HPDE6-E6E7 (cell line): ENCODE measurements around the gene DAND5.

Experiments
- DNase-seq: peaks from one replicate; pipeline ENCODE4 v3.0.0; 2011; ENCODE audit warnings: missing footprints; ENCODE audit errors: extremely low spot score

Gene DAND5, protein sequence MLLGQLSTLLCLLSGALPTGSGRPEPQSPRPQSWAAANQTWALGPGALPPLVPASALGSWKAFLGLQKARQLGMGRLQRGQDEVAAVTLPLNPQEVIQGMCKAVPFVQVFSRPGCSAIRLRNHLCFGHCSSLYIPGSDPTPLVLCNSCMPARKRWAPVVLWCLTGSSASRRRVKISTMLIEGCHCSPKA

DNA sequence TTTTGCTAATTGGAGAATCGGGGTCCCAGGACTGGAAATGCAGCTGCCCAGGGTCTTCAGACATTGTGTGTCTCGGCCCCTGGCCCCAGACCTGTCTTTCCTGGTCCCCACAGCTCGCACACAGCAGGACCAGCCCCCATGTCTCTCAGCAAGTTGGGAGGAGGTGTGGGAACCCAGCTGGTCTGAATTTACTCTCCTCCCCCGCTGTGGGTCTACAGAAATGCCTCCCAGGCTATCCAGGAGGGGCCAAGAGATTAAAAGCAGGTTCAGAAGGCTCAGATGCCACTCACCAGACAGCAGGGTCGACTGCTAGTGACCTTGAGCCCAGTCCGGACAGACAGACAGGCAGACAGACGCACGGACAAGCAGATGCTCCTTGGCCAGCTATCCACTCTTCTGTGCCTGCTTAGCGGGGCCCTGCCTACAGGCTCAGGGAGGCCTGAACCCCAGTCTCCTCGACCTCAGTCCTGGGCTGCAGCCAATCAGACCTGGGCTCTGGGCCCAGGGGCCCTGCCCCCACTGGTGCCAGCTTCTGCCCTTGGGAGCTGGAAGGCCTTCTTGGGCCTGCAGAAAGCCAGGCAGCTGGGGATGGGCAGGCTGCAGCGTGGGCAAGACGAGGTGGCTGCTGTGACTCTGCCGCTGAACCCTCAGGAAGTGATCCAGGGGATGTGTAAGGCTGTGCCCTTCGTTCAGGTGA, at the start of gene DAND5:
DAND5 (plus strand) TSS at position 285 of the 697 bp plus-strand sequence; CDS start at position 370, 85 bp downstream.
- no peak for DNase-seq

DNA sequence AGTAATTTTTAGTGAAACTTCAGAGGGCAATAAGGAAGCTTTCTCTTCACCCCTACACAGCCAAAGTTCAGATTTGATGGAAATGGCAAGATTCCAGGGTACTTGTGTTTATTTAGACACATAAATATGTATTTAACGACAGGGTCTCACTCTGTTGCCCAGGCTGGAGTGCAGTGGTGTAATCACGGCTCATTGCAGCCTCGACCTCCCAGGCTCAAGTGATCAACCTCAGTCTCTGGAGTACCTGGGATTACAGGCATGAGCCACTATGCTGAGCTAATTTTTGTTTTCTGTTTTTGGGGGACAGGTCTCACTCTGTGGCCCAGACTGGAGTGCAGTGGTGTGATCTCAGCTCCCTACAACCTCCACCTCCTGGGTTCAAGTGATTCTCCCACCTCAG, 48.3 kb upstream of the DAND5 start:
- DNase-seq: no peak

DNA sequence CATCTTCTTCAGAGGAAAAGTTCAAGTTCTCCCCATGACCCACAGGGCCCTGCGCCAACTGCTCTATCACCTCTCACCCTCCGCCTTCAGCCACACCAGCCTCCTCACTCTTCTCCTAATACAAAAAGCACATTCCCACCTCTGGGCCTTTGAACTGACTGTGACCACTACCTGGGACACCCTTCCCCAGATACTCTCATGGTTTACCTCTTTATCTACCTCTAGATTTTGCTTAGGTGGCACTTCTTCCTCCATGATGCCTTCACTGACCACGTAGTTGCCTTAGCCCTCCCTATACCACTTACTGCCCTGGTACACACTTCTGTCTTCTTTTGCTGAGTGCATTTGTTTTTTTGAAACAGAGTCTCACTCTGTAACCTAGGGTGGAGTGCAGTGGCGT, 46.4 kb upstream of the DAND5 start:
- no peak for DNase-seq

DNA sequence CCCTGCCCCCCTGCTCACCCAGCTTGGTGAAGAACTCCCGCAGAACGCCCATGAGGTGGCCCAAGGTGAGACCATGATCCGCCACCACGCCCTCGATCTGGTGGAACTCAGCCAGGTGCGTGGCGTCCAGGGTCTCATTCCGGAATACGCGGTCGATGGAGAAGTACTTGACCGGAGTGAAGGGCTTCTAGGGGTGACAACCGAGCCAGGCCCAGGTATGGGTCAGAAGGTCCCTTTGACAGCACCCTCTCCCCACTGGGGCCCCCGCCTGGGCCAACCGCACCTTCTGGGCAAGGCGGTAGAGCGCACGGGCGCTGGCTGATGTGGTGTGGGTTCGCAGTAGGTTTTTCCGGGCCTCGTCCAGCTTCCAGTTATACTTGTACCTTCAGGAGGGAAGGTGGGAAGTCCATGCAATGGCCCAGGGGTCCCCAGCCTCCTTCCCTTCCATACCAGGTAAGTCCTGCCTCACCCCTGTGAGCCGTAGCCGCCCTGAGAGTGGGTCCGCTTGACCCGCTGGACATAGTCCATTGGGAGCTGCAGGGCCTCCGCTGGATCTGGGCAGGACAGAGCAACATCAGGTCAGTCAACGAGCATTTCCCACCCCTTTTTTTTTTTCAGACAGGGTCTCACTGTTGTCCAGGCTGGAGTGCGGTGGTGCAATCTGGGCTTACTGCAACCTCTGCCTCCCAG, 44.6 kb upstream of the DAND5 start:
- DNase-seq: no peak

DNA sequence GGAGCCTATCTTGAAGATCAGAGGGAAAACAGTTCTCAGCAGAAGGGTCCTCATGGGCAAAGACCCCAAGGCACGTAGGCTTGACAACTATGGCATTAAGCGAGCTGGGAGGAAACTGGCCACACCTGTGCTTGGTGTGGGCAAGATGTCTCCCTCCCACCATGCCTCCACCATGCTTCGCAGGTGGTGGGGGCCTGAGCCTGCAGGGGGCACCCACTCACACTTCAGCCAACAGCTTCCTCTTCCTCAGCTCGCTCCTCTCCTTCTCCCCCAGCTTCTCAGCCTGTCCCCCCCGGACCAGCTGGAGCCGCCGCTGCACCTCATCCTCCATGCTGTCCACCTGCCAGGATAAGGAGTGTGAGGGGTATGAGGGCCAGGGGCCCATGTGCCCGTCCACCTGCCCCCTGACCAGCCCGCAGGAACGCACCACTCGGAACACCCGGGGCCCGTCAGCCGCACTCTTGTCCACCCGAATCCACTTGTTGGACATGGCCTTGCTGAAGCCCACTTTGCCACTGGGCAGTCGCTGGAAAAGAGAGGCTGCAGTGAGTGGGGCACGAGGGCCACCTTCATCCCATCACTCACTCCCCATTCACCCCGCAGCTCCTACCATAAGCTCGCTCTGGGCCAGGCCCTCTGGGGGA, 39.3 kb upstream of the DAND5 start:
- DNase-seq: no peak

DNA sequence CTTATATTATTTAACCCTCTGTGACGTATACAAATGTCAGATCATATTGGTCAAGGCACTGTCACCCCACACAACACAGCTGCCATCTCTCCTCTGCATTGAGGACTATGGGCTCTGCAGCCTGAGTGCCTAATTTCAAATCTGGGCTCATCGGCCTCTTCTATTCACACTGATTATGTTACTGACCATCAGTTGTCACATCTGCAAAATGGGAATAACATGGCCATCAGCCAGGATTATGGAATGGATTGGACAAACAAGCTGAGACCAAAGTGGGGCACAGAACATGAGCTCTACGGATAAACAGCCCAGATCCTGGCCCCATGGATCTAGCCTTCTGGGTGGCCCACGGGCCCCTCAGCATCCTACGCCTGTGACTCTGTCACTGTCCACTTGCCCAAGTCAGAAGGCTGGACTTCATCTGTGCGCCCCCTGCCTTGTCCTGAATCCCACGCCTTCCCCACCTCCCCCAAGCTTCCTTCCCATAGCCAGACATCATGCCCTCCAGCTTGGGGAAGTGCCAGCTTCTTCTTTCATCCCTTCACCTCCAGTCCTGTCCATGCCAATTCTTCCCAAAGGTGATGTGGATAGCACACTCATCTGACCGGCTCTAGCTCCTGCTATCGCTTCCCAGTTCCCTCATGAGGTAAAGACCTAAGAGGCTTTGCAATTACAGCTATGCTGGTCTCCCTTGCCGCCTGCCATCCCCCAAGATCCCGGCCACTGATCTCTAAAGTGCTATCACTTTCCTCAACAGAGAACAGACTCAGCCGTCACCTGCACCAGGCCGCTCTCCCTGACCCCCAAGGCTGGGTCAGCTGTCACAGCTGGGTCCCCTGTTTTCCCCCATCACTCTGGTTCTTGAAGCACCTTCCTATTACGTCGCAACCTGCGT, 36.7 kb upstream of the DAND5 start:
- no peak for DNase-seq

DNA sequence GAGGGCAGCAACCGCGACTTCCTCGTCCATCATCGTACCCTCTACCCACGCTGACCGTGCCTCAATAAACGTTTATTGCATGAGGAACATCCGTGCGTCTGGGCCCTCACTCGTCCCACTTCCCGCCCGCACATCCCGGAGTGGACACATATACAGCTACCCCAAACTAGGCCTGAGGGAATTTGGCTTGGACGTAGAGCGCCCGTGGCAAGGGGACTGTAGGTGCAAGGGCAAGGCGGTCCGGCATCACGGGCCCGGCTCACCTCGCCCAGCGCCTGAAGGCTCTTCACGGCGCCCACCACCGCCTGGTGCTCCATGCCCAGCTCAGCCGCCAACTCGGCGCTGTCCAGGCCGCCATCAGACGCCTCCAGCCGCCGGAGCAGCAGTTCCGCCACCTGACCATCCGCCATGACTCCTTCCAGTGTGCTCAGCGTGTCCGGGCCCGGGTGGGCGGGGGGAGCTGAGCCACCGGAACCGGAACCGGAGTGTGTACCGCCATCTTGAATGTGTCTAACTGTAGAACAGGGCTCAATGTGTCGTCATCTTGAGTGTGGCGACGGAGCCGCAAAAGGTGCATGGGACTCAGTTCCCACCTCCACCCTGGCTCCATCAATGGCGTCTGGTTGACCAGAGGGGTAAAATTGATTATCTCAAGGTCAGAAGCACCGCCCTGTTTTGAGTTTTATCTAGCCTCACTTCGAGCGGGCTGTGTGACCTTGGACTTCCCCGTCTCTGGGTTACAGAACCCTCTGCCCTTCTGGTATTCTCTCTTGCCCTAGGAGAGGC, 35.9 kb upstream of the DAND5 start, which contains the start of gene FARSA:
FARSA (minus strand) TSS at position 425 of the 786 bp plus-strand sequence; CDS start at position 410, 15 bp downstream.
- peak; percentile 90 for DNase-seq

DNA sequence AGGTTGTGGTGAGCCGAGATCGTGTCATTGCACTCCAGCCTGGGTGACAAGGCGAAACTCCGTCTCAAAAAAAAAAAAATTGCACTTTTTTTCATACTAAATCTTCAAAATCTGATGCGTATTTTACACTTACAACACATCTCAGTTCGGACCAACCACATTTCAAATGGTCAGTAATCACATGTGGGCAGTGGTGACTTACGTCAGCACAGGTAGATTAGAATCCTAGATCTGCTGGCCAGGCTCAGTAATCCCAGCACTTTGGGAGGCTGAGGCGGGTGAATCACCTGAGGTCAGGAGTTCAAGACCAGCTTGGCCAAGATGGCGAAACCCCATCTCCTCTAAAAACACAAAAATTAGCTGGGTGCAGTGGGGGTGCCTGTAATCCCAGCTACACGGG, 34.3 kb upstream of the DAND5 start:
- no peak for DNase-seq

DNA sequence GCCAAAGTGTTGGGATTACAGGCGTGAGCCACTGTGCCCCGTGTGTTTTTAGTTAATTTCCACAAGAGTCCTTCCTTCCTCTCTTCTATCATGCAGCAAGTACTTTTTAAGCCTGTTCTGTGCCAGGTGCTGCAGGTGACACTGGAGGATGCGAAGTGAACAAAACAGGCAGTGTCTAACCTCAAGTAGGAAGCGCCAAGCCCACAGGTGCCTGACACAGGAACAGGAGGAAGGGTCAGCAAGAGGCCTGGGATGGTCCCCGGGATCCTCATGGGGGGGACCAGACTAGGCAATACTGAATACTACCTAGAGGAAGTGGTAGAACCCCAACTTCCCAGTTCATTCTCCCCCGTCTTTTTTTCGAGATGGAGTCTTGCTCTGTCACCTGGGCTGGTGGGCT, 32.8 kb upstream of the DAND5 start:
- no peak for DNase-seq

DNA sequence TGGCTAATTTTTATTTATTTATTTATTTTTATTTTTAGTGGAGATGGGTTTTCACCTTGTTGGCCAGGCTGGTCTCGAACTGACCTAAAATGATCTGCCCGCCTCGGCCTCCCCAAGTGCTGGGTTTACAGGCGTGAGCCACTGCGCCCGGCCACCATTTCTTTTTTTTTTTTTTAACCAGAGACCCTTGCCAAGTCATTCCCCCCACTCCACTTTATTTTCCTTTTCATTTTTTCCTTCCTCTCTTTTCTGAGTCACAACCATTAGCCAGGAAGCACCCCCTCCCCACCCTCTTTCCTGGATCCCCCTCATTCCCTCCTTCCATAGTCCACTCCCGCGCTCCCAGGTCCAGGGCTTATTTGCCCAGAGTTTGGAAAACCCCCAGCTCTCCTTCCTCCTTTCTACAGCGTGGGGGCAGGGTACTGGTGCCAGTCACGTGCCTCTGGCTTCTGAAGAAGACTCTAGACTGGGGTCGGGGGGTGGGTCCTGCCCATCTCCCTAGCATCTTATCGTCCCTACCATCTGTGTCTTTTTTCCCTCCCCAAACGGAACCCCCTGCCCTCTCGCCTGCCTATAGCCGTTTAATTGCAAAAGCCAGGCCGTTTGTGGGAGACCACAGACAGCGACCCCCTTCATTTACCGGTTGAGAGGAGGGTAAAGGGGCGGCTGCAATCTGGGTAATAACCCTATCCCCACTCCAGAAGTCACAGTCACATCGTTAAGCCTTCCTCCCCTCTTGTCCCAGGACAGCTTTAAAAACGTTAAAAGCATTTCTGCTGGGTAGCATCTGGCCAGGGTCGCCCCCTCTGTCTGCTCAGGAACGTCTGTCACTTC, 32.1 kb upstream of the DAND5 start:
- DNase-seq: no peak

DNA sequence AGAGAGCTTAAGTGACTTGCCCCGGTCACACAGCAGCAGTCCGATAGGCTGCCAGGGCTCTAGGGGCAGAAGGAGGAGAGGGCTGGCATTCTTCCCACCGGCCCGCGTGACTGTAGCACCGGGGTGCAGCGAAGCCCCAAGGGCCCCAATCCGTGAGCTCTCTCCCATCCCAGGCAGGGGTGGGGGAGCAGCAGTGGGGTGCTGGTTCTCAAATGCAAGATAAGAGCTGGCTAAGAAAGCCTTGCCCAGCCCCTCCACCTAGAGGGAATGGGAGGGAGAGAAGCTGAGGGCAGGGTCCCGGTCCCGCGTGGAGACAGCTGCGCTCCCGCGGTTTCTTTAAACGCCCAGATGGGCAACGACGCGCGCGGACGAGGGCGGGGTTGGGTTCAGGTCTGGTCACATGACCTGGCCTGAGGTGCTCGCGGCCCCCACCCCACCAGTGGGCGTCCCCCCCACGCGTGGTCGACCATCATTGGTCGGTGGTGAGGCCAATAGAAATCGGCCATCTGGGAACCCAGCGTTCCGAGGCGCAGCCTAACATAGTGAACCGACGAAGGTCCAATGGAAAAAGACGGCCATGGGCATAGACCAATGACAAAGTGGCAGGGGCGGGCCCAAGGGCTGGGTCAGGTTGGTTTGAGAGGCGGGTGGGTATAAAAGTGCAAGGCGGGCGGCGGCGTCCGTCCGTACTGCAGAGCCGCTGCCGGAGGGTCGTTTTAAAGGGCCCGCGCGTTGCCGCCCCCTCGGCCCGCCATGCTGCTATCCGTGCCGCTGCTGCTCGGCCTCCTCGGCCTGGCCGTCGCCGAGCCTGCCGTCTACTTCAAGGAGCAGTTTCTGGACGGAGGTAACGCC, 31.2 kb upstream of the DAND5 start, which contains the start of gene CALR:
CALR (plus strand) TSS at position 683 of the 852 bp plus-strand sequence; CDS start at position 754, 71 bp downstream.
- DNase-seq: peak; percentile 96

DNA sequence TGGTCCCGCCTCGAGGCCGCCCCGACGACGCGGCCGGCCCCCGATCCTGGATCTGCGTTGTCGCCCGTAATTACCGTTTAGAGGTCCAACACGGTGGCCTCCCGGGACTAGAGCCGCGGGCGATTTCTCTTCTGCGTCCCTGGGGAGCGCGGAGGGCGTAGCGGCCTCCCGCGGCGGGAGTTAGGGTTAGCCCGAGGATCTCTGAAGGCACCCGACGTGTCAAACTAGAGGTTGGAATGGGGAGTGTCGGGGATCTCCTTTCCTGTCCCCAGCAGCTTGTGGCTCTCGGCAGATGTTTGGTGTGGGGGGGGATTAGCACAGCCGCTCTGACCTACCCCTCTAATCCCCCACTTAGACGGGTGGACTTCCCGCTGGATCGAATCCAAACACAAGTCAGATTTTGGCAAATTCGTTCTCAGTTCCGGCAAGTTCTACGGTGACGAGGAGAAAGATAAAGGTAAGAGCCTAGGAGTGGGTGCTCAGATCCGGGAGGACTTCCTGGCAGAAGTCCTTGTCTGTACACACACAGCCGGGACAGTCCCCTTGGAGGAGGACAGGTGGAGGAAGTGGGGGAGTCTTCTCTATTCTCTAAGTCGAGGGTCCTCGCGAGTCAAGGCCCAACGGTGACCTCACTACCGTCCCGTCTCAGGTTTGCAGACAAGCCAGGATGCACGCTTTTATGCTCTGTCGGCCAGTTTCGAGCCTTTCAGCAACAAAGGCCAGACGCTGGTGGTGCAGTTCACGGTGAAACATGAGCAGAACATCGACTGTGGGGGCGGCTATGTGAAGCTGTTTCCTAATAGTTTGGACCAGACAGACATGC, 30.4 kb upstream of the DAND5 start:
- DNase-seq: no peak

DNA sequence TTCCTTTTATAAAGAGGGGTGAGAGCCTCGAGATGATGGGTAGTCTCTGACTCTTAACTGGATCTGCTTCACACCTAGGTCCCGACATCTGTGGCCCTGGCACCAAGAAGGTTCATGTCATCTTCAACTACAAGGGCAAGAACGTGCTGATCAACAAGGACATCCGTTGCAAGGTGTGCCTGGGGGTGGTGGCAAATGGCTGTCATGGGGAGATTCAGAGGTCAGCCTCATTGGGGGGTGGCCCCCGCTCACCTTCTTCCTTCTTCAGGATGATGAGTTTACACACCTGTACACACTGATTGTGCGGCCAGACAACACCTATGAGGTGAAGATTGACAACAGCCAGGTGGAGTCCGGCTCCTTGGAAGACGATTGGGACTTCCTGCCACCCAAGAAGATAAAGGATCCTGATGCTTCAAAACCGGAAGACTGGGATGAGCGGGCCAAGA, 29.4 kb upstream of the DAND5 start:
- DNase-seq: no peak

DNA sequence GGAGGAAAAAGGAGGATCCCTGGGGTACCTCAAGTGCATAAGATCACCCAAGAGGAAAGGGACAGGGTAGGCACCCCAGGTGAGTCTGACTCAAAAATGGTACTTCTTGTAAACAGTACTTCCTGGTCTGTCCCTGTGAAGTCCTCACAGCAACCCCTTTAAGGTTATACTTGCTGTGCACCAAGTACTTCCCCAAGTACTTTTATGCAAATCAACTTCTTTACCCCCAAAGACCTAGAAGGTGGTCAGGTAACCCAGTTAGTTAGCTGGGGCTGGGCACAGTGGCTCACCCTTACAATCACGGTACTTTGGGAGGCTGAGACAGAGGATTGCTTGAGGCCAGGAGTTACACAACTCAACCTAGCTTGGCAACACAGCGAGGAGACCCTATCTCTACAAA, 28.5 kb upstream of the DAND5 start:
- DNase-seq: no peak

DNA sequence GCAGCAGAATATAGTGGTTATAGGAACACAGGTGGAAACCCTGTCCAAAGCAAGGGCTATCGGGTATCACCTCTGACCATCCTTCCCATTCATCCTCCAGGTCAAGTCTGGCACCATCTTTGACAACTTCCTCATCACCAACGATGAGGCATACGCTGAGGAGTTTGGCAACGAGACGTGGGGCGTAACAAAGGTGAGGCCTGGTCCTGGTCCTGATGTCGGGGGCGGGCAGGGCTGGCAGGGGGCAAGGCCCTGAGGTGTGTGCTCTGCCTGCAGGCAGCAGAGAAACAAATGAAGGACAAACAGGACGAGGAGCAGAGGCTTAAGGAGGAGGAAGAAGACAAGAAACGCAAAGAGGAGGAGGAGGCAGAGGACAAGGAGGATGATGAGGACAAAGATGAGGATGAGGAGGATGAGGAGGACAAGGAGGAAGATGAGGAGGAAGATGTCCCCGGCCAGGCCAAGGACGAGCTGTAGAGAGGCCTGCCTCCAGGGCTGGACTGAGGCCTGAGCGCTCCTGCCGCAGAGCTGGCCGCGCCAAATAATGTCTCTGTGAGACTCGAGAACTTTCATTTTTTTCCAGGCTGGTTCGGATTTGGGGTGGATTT, 25.8 kb upstream of the DAND5 start:
- DNase-seq: no peak

DNA sequence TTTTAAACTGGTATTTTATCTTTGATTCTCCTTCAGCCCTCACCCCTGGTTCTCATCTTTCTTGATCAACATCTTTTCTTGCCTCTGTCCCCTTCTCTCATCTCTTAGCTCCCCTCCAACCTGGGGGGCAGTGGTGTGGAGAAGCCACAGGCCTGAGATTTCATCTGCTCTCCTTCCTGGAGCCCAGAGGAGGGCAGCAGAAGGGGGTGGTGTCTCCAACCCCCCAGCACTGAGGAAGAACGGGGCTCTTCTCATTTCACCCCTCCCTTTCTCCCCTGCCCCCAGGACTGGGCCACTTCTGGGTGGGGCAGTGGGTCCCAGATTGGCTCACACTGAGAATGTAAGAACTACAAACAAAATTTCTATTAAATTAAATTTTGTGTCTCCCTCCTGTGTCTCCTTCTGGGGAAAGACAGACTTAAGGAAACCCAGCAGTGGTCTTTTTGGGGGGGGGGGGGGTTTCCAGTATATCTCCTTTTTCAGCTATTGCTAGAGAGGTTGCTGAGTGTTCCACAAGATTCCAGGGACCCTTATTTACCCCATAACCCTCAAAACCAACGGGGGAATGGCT, 25.2 kb upstream of the DAND5 start:
- no peak for DNase-seq
